Caco-2 (cell line): Measurements from ENCODE around the gene OFD1. TPM values are rescaled to one million over a fixed set of nuclear protein-coding genes. Genes with fewer than 3 reads are reported as not detected.

Experiments used
- BruUV-seq: library from RNA; stranded (reverse); fragments of 400-500 nt; replicated peaks from 2 replicates; lab custom pipeline; 2021; lab: Mats Ljungman, UMichigan
- CTCF ChIA-PET: fragments of 300-600 bp; sonication (Branson Sonifier 250); formaldehyde crosslinking; loops from one replicate; lab custom pipeline; 2022; ENCODE audit warnings: antibody characterized with exemption; lab: Charles Lee
- POLR2A ChIA-PET: fragments of 300-600 bp; sonication (Branson Sonifier 250); formaldehyde crosslinking; loops from one replicate; lab custom pipeline; 2022; ENCODE audit warnings: antibody characterized with exemption; lab: Charles Lee
- DNase-seq, 2 experiments: peaks; one replicate each; pipeline versions ENCODE4 v3.0.0 to v3.0.0-alpha.2; 2020 to 2022
- H3K27me3 ChIP-seq: replicated peaks from 2 replicates; pipeline ENCODE4 v1.6.0; 2011; ENCODE audit warnings: low read length; ENCODE audit not compliant: control insufficient read depth, insufficient read depth
- H3K36me3 ChIP-seq: 2 replicates; pipeline ENCODE4 v1.5.1; 2011; ENCODE audit warnings: low read length; ENCODE audit not compliant: control insufficient read depth, insufficient read depth
- H3K4me1 ChIP-seq: fragments of 250-450 bp; sonication (Bioruptor Pico); 2 replicates; pipeline ENCODE4 v1.5.1; 2020; ENCODE audit warnings: mild to moderate bottlenecking
- H3K4me3 ChIP-seq: 2 replicates; pipeline ENCODE4 v1.5.1; 2011; ENCODE audit warnings: low read depth, mild to moderate bottlenecking, control low read depth, low read length
- H3K9me3 ChIP-seq: fragments of 250-450 bp; sonication (Bioruptor Pico); 2 replicates; pipeline ENCODE4 v1.5.1; 2020; ENCODE audit warnings: mild to moderate bottlenecking, moderate library complexity
- H3K27ac Mint-ChIP-seq: one replicate; pipeline ENCODE4 v1.8.0; 2022; ENCODE audit warnings: mixed read lengths; ENCODE audit not compliant: unreplicated experiment
- H3K27me3 Mint-ChIP-seq: one replicate; pipeline ENCODE4 v1.8.0; 2022; ENCODE audit warnings: mixed read lengths; ENCODE audit not compliant: insufficient read depth, unreplicated experiment
- H3K36me3 Mint-ChIP-seq: one replicate; pipeline ENCODE4 v1.8.0; 2022; ENCODE audit warnings: mild to moderate bottlenecking, mixed read lengths; ENCODE audit not compliant: insufficient read depth, unreplicated experiment
- H3K4me1 Mint-ChIP-seq: one replicate; pipeline ENCODE4 v1.8.0; 2022; ENCODE audit warnings: low read depth, mixed read lengths; ENCODE audit not compliant: unreplicated experiment
- H3K4me3 Mint-ChIP-seq: one replicate; pipeline ENCODE4 v1.8.0; 2022; ENCODE audit warnings: mild to moderate bottlenecking, moderate library complexity, mixed read lengths; ENCODE audit not compliant: unreplicated experiment
- H3K9me3 Mint-ChIP-seq: one replicate; pipeline ENCODE4 v1.8.0; 2022; ENCODE audit warnings: mixed read lengths; ENCODE audit not compliant: unreplicated experiment
- CTCF ChIP-seq, 2 experiments: fragments of 200-600 bp in 1 of 2; IDR thresholded peaks; 1 replicate in 1 of 2; 2 replicates in 1 of 2; pipeline versions ENCODE4 v1.5.1 to v1.8.0; 2011 to 2022; ENCODE audit warnings: antibody characterized with exemption in 1 of 2, control low read depth in 1 of 2, inconsistent platforms in 1 of 2, low read depth in 1 of 2, low read length in 1 of 2, mild to moderate bottlenecking in 1 of 2, moderate library complexity in 1 of 2; ENCODE audit not compliant: insufficient read depth in 1 of 2, severe bottlenecking in 1 of 2, unreplicated experiment in 1 of 2
- intact Hi-C: fragments of 100-400 bp; cut with micrococcal nuclease; formaldehyde crosslinking; loops from one replicate; pipeline ENCODE4 v1.10.0; 2022; ENCODE audit not compliant: unreplicated experiment
- total RNA-seq: library from RNA; stranded (reverse); gene quantifications from 2 replicates; pipeline ENCODE4 v1.2.3, GENCODE V29; 2022

The OFD1 gene
- total RNA-seq, 1 experiment from 2014 or later: 34.0 TPM

GRCh38 chrX:13694983-13695382, 39.6 kb upstream of the OFD1 start:
- H3K4me3 Mint-ChIP-seq: no peak overlapping the region
- ChIA-PET POLR2A (no interaction called here), CTCF (no interaction called here)
- Histone ChIP-seq H3K4me3 (no peak overlapping the region), H3K9me3 (no peaks in the 10 kb centered on the region), H3K36me3 (no peaks in the 10 kb centered on the region), H3K27me3 (no peaks in the 10 kb centered on the region), H3K4me1 (no peaks in the 10 kb centered on the region; the same call in 1 of the 2 replicates)
- peaks cover 33% of the 10 kb centered on the region for H3K4me1 Mint-ChIP-seq
- H3K36me3 Mint-ChIP-seq: peaks cover 35% of the 10 kb centered on the region
- intact Hi-C loops: no loop called here
- H3K9me3 Mint-ChIP-seq: no peaks in the 10 kb centered on the region
- H3K27me3 Mint-ChIP-seq: no peaks in the 10 kb centered on the region
- no peak for TF ChIP-seq CTCF (IDR thresholded peaks at IDR 0.05; ENCODE audit: insufficient read depth in 1 of 2, low read depth in 1 of 2, low read length in 1 of 2, severe bottlenecking in 1 of 2, unreplicated experiment in 1 of 2)
- BruUV-seq: no TSS peak
- H3K27ac Mint-ChIP-seq: no peak overlapping the region
- no peak for DNase-seq

GRCh38 chrX:13695601-13696115, 38.9 kb upstream of the OFD1 start:
- POLR2A ChIA-PET: interaction anchor here (1.0 kb wide), 1 partner anchor 39 kb away, joined by 3 read pairs; the partner anchor contains the start of gene OFD1
- CTCF ChIA-PET: no interaction called here
- H3K4me3 Mint-ChIP-seq: no peak overlapping the region

GRCh38 chrX:13697455-13697854, 37.1 kb upstream of the OFD1 start:
- peaks cover 35% of the 10 kb centered on the region for H3K36me3 Mint-ChIP-seq
- H3K4me3 Mint-ChIP-seq: no peak overlapping the region
- no peak for TF ChIP-seq CTCF (IDR thresholded peaks at IDR 0.05; ENCODE audit: insufficient read depth in 1 of 2, low read depth in 1 of 2, low read length in 1 of 2, severe bottlenecking in 1 of 2, unreplicated experiment in 1 of 2)
- ChIA-PET CTCF (no interaction called here), POLR2A (no interaction called here)
- intact Hi-C loops: no loop called here
- no peaks in the 10 kb centered on the region for H3K9me3 Mint-ChIP-seq
- no peaks in the 10 kb centered on the region for H3K27me3 ChIP-seq
- H3K4me1 ChIP-seq: no peaks in the 10 kb centered on the region; the same call in 1 of the 2 replicates
- DNase-seq: no peak
- no peak overlapping the region for H3K4me3 ChIP-seq
- H3K27me3 Mint-ChIP-seq: no peaks in the 10 kb centered on the region
- H3K27ac Mint-ChIP-seq: no peak overlapping the region
- no peaks in the 10 kb centered on the region for H3K9me3 ChIP-seq
- H3K36me3 ChIP-seq: no peaks in the 10 kb centered on the region
- BruUV-seq: no TSS peak
- H3K4me1 Mint-ChIP-seq: peaks cover 40% of the 10 kb centered on the region

More at GRCh38 chrX:13695601-13696115, 38.9 kb upstream of the OFD1 start:
- Mint-ChIP-seq H3K36me3 (peaks cover 28% of the 10 kb centered on the region), H3K27ac (no peak overlapping the region), H3K4me1 (peaks cover 33% of the 10 kb centered on the region), H3K27me3 (no peaks in the 10 kb centered on the region), H3K9me3 (no peaks in the 10 kb centered on the region)
- no peak overlapping the region for H3K4me3 ChIP-seq
- no TSS peak for BruUV-seq
- no peaks in the 10 kb centered on the region for H3K9me3 ChIP-seq
- H3K36me3 ChIP-seq: no peaks in the 10 kb centered on the region
- intact Hi-C loops: no loop called here
- H3K4me1 ChIP-seq: no peaks in the 10 kb centered on the region; the same call in 1 of the 2 replicates
- no peak for TF ChIP-seq CTCF (IDR thresholded peaks at IDR 0.05; ENCODE audit: insufficient read depth in 1 of 2, low read depth in 1 of 2, low read length in 1 of 2, severe bottlenecking in 1 of 2, unreplicated experiment in 1 of 2)
- no peak for DNase-seq
- H3K27me3 ChIP-seq: no peaks in the 10 kb centered on the region
